ENCODE measurements around the gene SPACDR. TPM values are rescaled to one million over a fixed set of nuclear protein-coding genes. Genes with fewer than 3 reads are reported as not detected.
A peak's percentile ranks its signal among the peaks of the same experiment; 100 is the strongest.

The SPACDR gene
- total RNA-seq, 4 donors from 2014 or later = 1.4 to 22.1 (median 1.8) TPM; not detected in 1

GRCh38 chr7:100469227-100470044 is 5.4 kb upstream of the SPACDR start:
- TF ChIP-seq POLR2A (IDR thresholded peaks at IDR 0.05) = no peak
- peak; percentile 89 to 97 (median 96) for TF ChIP-seq CTCF (IDR thresholded peaks at IDR 0.05)
- Histone ChIP-seq H3K9me3 (no peaks in the 10 kb centered on the region), H3K4me3 (no peak overlapping the region), H3K4me1 (peaks cover 10 to 22% of the 10 kb centered on the region in 2 donors), H3K36me3 (no peaks in the 10 kb centered on the region), H3K27ac (peak overlapping the region; percentile 47 to 68), H3K27me3 (no peaks in the 10 kb centered on the region)
- DNase-seq = peak; percentile 89 to 90
- intact Hi-C loops (cut with DNase I; ENCODE audit: low total_unique reads) = loop anchor here (5.0 to 10.0 kb wide), 2 partner anchors 88 to 215 kb away; no protein-coding TSS in a partner anchor

- no peak for TF ChIP-seq POLR2A (IDR thresholded peaks at IDR 0.05)
- TF ChIP-seq CTCF (IDR thresholded peaks at IDR 0.05) = no peak
- Histone ChIP-seq H3K4me1 (peaks cover 2 to 16% of the 10 kb centered on the region in 2 donors), H3K27me3 (no peaks in the 10 kb centered on the region), H3K36me3 (no peaks in the 10 kb centered on the region), H3K4me3 (no peak overlapping the region), H3K27ac (peak overlapping the region in 1 of 2 donors; percentile 5), H3K9me3 (no peaks in the 10 kb centered on the region)
- intact Hi-C loops (cut with DNase I; ENCODE audit: low total_unique reads) = loop anchor here (10.0 kb wide), 1 partner anchor 217 kb away; no protein-coding TSS in a partner anchor
- DNase-seq = peak in 1 of 2 donors; percentile 25
Measured at GRCh38 chr7:100467638-100468373, 3.7 kb upstream of the SPACDR start.

- TF ChIP-seq CTCF (IDR thresholded peaks at IDR 0.05) (no peak), POLR2A (IDR thresholded peaks at IDR 0.05) (no peak)
- H3K27me3 ChIP-seq = no peaks in the 10 kb centered on the region
- peaks cover 0 to 10% of the 10 kb centered on the region in 2 donors for H3K4me1 ChIP-seq
- H3K36me3 ChIP-seq = no peaks in the 10 kb centered on the region
- H3K27ac ChIP-seq = peak overlapping the region; percentile 70 to 75
- no peak overlapping the region for H3K4me3 ChIP-seq
- no peak for DNase-seq
- intact Hi-C loops (cut with DNase I; ENCODE audit: low total_unique reads) = loop anchor here (10.0 kb wide), 1 partner anchor 218 kb away; no protein-coding TSS in a partner anchor
- no peaks in the 10 kb centered on the region for H3K9me3 ChIP-seq
Measured at GRCh38 chr7:100466653-100467605, 2.9 kb upstream of the SPACDR start.

GRCh38 chr7:100465702-100466311 is 1.7 kb upstream of the SPACDR start:
- Histone ChIP-seq H3K36me3 (no peaks in the 10 kb centered on the region), H3K9me3 (no peaks in the 10 kb centered on the region), H3K27me3 (no peaks in the 10 kb centered on the region), H3K27ac (peak overlapping the region; percentile 70 to 75), H3K4me1 (peaks cover 0 to 10% of the 10 kb centered on the region in 2 donors), H3K4me3 (no peak overlapping the region)
- DNase-seq = peak; percentile 73 to 78
- intact Hi-C loops (cut with DNase I; ENCODE audit: low total_unique reads) = loop anchor here (10.0 kb wide), 1 partner anchor 219 kb away; no protein-coding TSS in a partner anchor
- TF ChIP-seq CTCF (IDR thresholded peaks at IDR 0.05) = peak; percentile 71 to 81 (median 74)
- TF ChIP-seq POLR2A (IDR thresholded peaks at IDR 0.05) = no peak
